Right lobe of liver (tissue), 6 donors: ENCODE results near the gene CCDC137. TPM values are rescaled to one million over a fixed set of nuclear protein-coding genes. Genes with fewer than 3 reads are reported as not detected.

Source experiments
- ATAC-seq, 4 donors: fragments of 200-7000 bp; cut with Tn5 transposase; one replicate each; pipeline ENCODE4 v1.9.1; 2020; ENCODE audit warnings: mild to moderate bottlenecking in 4 of 4, moderate library complexity in 4 of 4
- DNase-seq, 3 donors: peaks; one replicate each; pipeline ENCODE4 v3.0.0-alpha.2; 2020
- H3K27ac ChIP-seq, 3 donors: fragments of 200-600 bp; one replicate each; pipeline ENCODE4 v1.8.0; 2022
- H3K27me3 ChIP-seq, 2 donors: fragments of 200-600 bp; one replicate each; pipeline ENCODE4 v1.8.0; 2022
- H3K36me3 ChIP-seq, 4 donors: fragments of 200-600 bp; sonication (generic) in 1 of 4; one replicate each; pipeline versions ENCODE4 v1.5.1 to v1.8.0; 2017 to 2022; ENCODE audit warnings: control low read depth in 1 of 4
- H3K4me1 ChIP-seq, 4 donors: fragments of 200-600 bp; sonication (generic) in 1 of 4; one replicate each; pipeline versions ENCODE4 v1.5.1 to v1.8.0; 2017 to 2022; ENCODE audit warnings: control low read depth in 1 of 4
- H3K4me3 ChIP-seq, 3 donors: fragments of 200-600 bp; one replicate each; pipeline ENCODE4 v1.8.0; 2022
- H3K9me3 ChIP-seq, 4 donors: fragments of 200-600 bp; sonication (generic) in 1 of 4; one replicate each; pipeline versions ENCODE4 v1.5.1 to v1.8.0; 2017 to 2022; ENCODE audit warnings: control low read depth in 1 of 4
- POLR2A ChIP-seq: fragments of 450-650 bp; IDR thresholded peaks from one replicate; pipeline ENCODE4 v1.6.1; 2017; ENCODE audit warnings: antibody characterized with exemption, mild to moderate bottlenecking
- WGBS: methylation state at CpG from one replicate; pipeline ENCODE4 v1.1.6; 2018; ENCODE audit warnings: low coverage, low lambda C conversion rate; ENCODE audit not compliant: insufficient coverage; ENCODE audit errors: missing lambda C conversion rate; 5-methylcytosine and 5-hydroxymethylcytosine counted together
- intact Hi-C, 2 donors: fragments of 100-400 bp; cut with DNase I; formaldehyde crosslinking; loops; one replicate each; pipeline versions ENCODE4 v1.11.2 to v1.14.1; 2022
- total RNA-seq, 6 experiments: library from RNA; depleted of rRNA in 2 of 6; stranded (reverse); fragments of >200 nt in 2 of 6; fragmentation: NEBNext Ultra II Directional in 3 of 6; extraction: Animal tissue kit (Norgen Biotek cat#: 25700) in 3 of 6; gene quantifications; one replicate each; pipeline versions ENCODE4 v1.1.0 to v1.2.4, GENCODE V29; 2016 to 2023
- TF ChIP-seq, protein P1 (sequence below), 4 donors: fragments of 200-600 bp in 3 of 4; fragments of 450-650 bp in 1 of 4; IDR thresholded peaks; one replicate each; pipeline versions ENCODE4 v1.5.1 to v1.8.0; 2016 to 2022; ENCODE audit warnings: antibody characterized with exemption in 4 of 4, mild to moderate bottlenecking in 2 of 4
- donor health status: DM: no; HTN: yes; CAD: no.
- donor health status: DM: no; HTN: no; CAD: no.
- donor health status: DM: no; HTN: no; CAD: no.
- donor health status: DM: no; HTN: yes; CAD: no.
- donor health status: DM: no; HTN: yes; CAD: no.

CCDC137 gene
- total RNA-seq, 6 experiments from 2014 or later: 5.5 to 35.0 (median 6.5) TPM

DNA sequence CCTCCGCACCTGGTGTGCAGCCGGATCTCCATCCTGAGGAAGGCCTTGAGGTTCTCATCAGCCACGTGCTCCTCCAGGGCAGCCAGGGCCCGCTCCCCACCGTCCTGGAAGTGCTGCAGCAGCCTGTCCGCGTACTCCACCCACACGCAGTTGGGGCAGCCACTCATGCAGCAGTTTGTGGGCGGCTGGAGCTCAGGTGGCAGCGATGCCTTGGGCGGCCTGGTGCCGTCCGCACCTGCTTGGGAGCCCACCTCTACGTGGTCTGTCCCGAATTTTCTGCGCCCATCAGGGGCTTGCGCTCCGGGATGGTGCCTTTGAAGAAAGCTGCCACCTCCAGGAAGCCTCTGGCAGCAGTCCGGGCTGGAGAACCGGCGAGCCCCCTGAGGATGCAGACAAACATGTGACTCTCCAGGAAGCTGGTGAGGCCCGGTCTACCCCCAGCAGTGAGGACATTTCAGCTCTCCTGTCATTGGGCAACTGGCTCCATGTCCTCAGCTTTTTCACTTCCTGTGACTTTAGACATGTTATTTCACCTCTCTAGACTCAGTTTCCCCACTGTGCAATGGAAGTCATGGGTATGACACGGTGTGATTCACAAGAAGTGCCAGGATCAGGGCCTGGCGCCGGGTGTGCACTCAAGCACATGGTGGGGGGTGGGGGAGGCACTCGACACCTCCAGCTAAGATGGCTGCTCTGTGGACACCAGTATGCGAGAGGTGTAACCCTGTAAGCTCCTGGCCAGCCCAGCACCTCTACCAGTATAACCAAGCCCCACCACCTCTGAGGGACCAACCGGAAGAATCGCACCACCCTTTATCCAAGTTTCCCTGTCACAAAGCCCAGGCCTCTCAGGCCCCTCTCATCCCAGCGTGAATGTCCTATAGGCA lies 1.1 kb upstream of the CCDC137 start:
- no peak for DNase-seq
- 24% methylated on average over 11 of the region's 30 CpGs for whole genome bisulfite sequencing
- ATAC-seq: peak in 2 of 4 donors; percentile 7 to 9
- no peak for TF ChIP-seq POLR2A
- TF ChIP-seq, protein P1, sequence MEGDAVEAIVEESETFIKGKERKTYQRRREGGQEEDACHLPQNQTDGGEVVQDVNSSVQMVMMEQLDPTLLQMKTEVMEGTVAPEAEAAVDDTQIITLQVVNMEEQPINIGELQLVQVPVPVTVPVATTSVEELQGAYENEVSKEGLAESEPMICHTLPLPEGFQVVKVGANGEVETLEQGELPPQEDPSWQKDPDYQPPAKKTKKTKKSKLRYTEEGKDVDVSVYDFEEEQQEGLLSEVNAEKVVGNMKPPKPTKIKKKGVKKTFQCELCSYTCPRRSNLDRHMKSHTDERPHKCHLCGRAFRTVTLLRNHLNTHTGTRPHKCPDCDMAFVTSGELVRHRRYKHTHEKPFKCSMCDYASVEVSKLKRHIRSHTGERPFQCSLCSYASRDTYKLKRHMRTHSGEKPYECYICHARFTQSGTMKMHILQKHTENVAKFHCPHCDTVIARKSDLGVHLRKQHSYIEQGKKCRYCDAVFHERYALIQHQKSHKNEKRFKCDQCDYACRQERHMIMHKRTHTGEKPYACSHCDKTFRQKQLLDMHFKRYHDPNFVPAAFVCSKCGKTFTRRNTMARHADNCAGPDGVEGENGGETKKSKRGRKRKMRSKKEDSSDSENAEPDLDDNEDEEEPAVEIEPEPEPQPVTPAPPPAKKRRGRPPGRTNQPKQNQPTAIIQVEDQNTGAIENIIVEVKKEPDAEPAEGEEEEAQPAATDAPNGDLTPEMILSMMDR (IDR thresholded peaks at IDR 0.05): no peak
- no peaks in the 10 kb centered on the region for H3K27me3 ChIP-seq
- H3K4me3 ChIP-seq: peak overlapping the region; percentile 98
- H3K36me3 ChIP-seq: peaks cover 0 to 18% (median 1%) of the 10 kb centered on the region in 4 donors
- no peaks in the 10 kb centered on the region for H3K9me3 ChIP-seq
- intact Hi-C loops: no loop called here
- peak overlapping the region in 2 of 3 donors; percentile 71 to 86 for H3K27ac ChIP-seq
- H3K4me1 ChIP-seq: peaks cover 0 to 15% (median 3%) of the 10 kb centered on the region in 4 donors

DNA sequence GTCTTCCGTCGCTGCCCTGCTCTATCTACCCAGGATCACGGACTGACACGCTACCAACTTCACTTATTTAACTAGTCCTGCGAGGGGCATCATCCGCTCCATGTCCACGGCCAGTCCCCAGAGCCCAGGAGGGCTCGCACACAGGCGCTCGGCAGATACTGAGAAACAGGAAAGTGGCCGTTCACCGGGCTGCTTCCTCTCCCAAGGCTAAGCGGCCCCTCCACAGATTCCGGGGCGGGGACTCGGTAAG lies 520 bp upstream of the CCDC137 start:
- peak in 3 of 4 donors; percentile 4 to 25 (median 11) for ATAC-seq
- Histone ChIP-seq H3K4me3 (peak overlapping the region; percentile 98), H3K27me3 (no peaks in the 10 kb centered on the region), H3K36me3 (peaks cover 0 to 20% (median 4%) of the 10 kb centered on the region in 4 donors), H3K4me1 (peaks cover 0 to 15% (median 3%) of the 10 kb centered on the region in 4 donors), H3K27ac (peak overlapping the region; percentile 55 to 86 (median 71)), H3K9me3 (no peaks in the 10 kb centered on the region)
- DNase-seq: no peak
- TF ChIP-seq POLR2A: no peak
- TF ChIP-seq, protein P1 (IDR thresholded peaks at IDR 0.05): no peak
- 0% methylated on average over 16 of the region's 16 CpGs for WGBS
- intact Hi-C loops: no loop called here

DNA sequence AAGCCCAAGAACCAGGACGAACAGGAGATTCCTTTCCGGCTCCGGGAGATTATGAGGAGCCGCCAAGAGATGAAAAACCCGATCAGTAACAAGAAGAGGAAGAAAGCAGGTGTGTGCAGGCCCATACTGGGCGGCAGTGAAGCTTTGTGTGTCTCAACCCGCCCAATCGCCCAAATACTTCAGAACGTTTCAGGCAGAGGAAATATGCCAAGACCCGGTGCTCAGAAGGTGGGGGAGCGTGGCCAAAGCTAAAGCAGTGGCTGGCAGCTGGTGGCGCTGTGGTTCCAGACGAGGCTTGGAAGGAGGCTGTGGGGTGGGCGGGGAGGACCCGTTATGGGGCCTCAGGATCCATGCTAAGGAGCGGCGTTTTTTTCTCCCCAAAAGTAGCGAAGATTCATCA lies 1.2 kb downstream of the CCDC137 start:
- TF ChIP-seq, protein P1 (IDR thresholded peaks at IDR 0.05): no peak
- WGBS: 88% methylated on average over 15 of the region's 18 CpGs

DNA sequence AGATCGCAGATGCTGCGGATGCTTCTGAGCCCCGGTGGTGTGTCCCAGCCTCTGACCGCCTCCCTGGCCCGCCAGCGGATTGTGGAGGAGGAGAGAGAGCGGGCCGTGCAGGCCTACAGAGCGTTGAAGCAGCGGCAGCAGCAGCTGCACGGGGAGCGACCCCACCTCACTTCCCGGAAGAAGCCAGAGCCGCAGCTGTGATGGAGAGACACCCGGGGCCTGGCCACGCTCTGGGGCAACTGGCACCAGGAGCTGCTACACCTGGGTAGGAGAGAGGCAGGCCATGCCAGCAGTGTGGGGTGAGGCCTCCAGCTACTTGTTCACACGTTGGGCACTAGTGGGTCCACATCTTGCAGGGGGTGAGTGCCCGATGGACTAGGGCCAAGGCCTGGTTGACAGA lies 6.0 kb downstream of the CCDC137 start:
- WGBS: 83% methylated on average over 4 of the region's 18 CpGs
- peak in 1 of 3 donors; percentile 20 for DNase-seq
- Histone ChIP-seq H3K4me1 (peaks cover 0 to 5% (median 0%) of the 10 kb centered on the region in 4 donors), H3K4me3 (no peak overlapping the region), H3K27ac (no peak overlapping the region), H3K27me3 (no peaks in the 10 kb centered on the region), H3K36me3 (peaks cover 0 to 44% (median 8%) of the 10 kb centered on the region in 4 donors), H3K9me3 (no peaks in the 10 kb centered on the region)
- TF ChIP-seq POLR2A: no peak
- TF ChIP-seq, protein P1 (IDR thresholded peaks at IDR 0.05): no peak
- intact Hi-C loops: loop anchor here in 1 of 2 donors (5.0 kb wide), 1 partner anchor 35 kb away; no protein-coding TSS in a partner anchor
- peak in 1 of 4 donors; percentile 5 for ATAC-seq

More for the DNA sequence above, 1.2 kb downstream of the CCDC137 start:
- DNase-seq (no peak), ATAC-seq (no peak)
- H3K4me3 ChIP-seq: peak overlapping the region; percentile 98
- peaks cover 0 to 36% (median 6%) of the 10 kb centered on the region in 4 donors for H3K36me3 ChIP-seq
- no peaks in the 10 kb centered on the region for H3K9me3 ChIP-seq
- H3K27me3 ChIP-seq: no peaks in the 10 kb centered on the region
- peaks cover 0 to 15% (median 3%) of the 10 kb centered on the region in 4 donors for H3K4me1 ChIP-seq
- no peak overlapping the region for H3K27ac ChIP-seq
- intact Hi-C loops: no loop called here
